HepG2 (cell line): Measurements from ENCODE around the gene TMEM86B. TPM values are rescaled to one million over a fixed set of nuclear protein-coding genes. Genes with fewer than 3 reads are reported as not detected.
A peak's percentile ranks its signal among the peaks of the same experiment; 100 is the strongest.

Experiments used
- ARID4A ChIP-seq: sonication (generic); formaldehyde crosslinking; IDR thresholded peaks from 2 replicates; pipeline ENCODE4 v1.5.0; 2020; ENCODE audit warnings: mild to moderate bottlenecking, missing genetic modification reagents, borderline replicate concordance
- FOSL2 ChIP-seq: sonication (generic); formaldehyde crosslinking; IDR thresholded peaks from 2 replicates; pipeline ENCODE4 v1.4.0; 2020; ENCODE audit warnings: missing genetic modification reagents
- HNRNPH1 ChIP-seq: fragments of 200-400 bp; formaldehyde crosslinking; optimal IDR thresholded peaks from 2 replicates; pipeline ENCODE3; 2017; ENCODE audit warnings: mild to moderate bottlenecking, low read depth, low read length
- KAT8 ChIP-seq: IDR thresholded peaks from 2 replicates; pipeline ENCODE4 v1.6.1; 2016; ENCODE audit warnings: missing genetic modification reagents, missing compliant biosample characterization
- KLF13 ChIP-seq: sonication (generic); formaldehyde crosslinking; IDR thresholded peaks from 2 replicates; pipeline ENCODE4 v1.4.0; 2020; ENCODE audit warnings: mild to moderate bottlenecking, missing genetic modification reagents
- MAFK ChIP-seq, 2 experiments: IDR thresholded peaks in 1 of 2; conservative IDR thresholded peaks in 1 of 2; 2 replicates each; pipeline ENCODE4 v1.6.1; 2011; ENCODE audit warnings: improper control_type of control experiment in 2 of 2, low read length in 2 of 2
- RFX3 ChIP-seq: IDR thresholded peaks from 2 replicates; pipeline ENCODE4 v1.6.1; 2016; ENCODE audit warnings: missing biosample characterization, missing genetic modification reagents
- SALL2 ChIP-seq: sonication (generic); formaldehyde crosslinking; IDR thresholded peaks from 2 replicates; pipeline ENCODE4 v1.8.1; 2023; ENCODE audit warnings: mild to moderate bottlenecking, missing genetic modification reagents, inconsistent platforms
- SNAPC2 ChIP-seq: sonication (generic); formaldehyde crosslinking; IDR thresholded peaks from 2 replicates; pipeline ENCODE4 v1.8.1; 2022; ENCODE audit warnings: mild to moderate bottlenecking, missing genetic modification reagents
- ZNF441 ChIP-seq: sonication (generic); formaldehyde crosslinking; IDR thresholded peaks from 2 replicates; pipeline ENCODE4 v1.7.0; 2021; ENCODE audit warnings: missing genetic modification reagents, borderline replicate concordance
- ZNF569 ChIP-seq: sonication (generic); formaldehyde crosslinking; IDR thresholded peaks from 2 replicates; pipeline ENCODE4 v1.5.0; 2020; ENCODE audit warnings: mild to moderate bottlenecking, missing genetic modification reagents, moderate library complexity, borderline replicate concordance
- ZNF609 ChIP-seq: sonication (generic); formaldehyde crosslinking; IDR thresholded peaks from 2 replicates; pipeline ENCODE4 v1.4.0; 2020; ENCODE audit warnings: mild to moderate bottlenecking, missing genetic modification reagents, borderline replicate concordance
- ZNF646 ChIP-seq: sonication (generic); formaldehyde crosslinking; IDR thresholded peaks from 2 replicates; pipeline ENCODE4 v1.9.0; 2021; ENCODE audit warnings: mild to moderate bottlenecking, missing genetic modification reagents
- polyA plus RNA-seq, 8 experiments: library from polyadenylated mRNA; depleted of rRNA in 3 of 8; stranded (reverse) in 7 of 8; unstranded in 1 of 8; fragments of >200 nt; fragmentation: Illumina TruSeq in 4 of 8; extraction: Trizol in 4 of 8; gene quantifications; 2 replicates each; pipeline versions ENCODE4 v1.2.1 to v1.2.3, GENCODE V29; 2011 to 2016; ENCODE audit warnings: low read depth in 4 of 8, missing spikeins in 1 of 8, mixed read lengths in 1 of 8; ENCODE audit not compliant: insufficient read depth in 1 of 8
- total RNA-seq, 5 experiments: library from RNA; depleted of rRNA; stranded (reverse); fragments of >200 nt; fragmentation: Illumina TruSeq; extraction: Trizol; gene quantifications; 2 replicates each; pipeline ENCODE4 v1.2.3, GENCODE V29; 2016; ENCODE audit warnings: low read depth in 1 of 5

The TMEM86B gene
- total and polyA plus RNA-seq, 2 of the 13 experiments (the other 11 are each of a cell fraction or from before 2014, with no cell fraction given): 7.7 to 9.6 TPM

- TF ChIP-seq ZNF609 (no peak), FOSL2 (CRISPR knock-in tag) (peak; percentile 86), KAT8 (CRISPR knock-in tag) (no peak), ZNF646 (CRISPR knock-in tag) (peak; percentile 98), MAFK (conservative IDR thresholded peaks at IDR 0.05 in 1 of 2, IDR thresholded peaks at IDR 0.05 in 1 of 2; ENCODE audit: low read length in 2 of 2) (no peak), ZNF569 (no peak), HNRNPH1 (no peak), ZNF441 (no peak), SNAPC2 (CRISPR knock-in tag) (no peak), SALL2 (CRISPR knock-in tag) (no peak), KLF13 (CRISPR knock-in tag) (no peak), ARID4A (CRISPR knock-in tag) (no peak), RFX3 (CRISPR knock-in tag) (no peak)
Measured at GRCh38 chr19:55255618-55256423, 27.3 kb upstream of the TMEM86B start (continued).
